OCI-LY1 (cell line): ENCODE results near the gene GALNTL6.

Source experiments
- H2AFZ ChIP-seq: fragments of 200-600 bp; sonication (generic), shearing (Covaris generic); 2 replicates; pipeline ENCODE4 v1.6.0; 2014; ENCODE audit warnings: antibody characterized with exemption, mild to moderate bottlenecking, low read length
- H3F3A ChIP-seq: fragments of 200-600 bp; sonication (generic), shearing (Covaris generic); 2 replicates; pipeline ENCODE4 v1.6.0; 2014; ENCODE audit warnings: mild to moderate bottlenecking, antibody characterized with exemption, low read length, moderate library complexity; ENCODE audit not compliant: insufficient read depth
- H3K27ac ChIP-seq: fragments of 200-600 bp; sonication (generic); 2 replicates; pipeline ENCODE4 v1.5.1; 2014; ENCODE audit warnings: low read length, mixed run types, mild to moderate bottlenecking, low read depth; ENCODE audit not compliant: poor library complexity, severe bottlenecking
- H3K27me3 ChIP-seq: fragments of 200-600 bp; sonication (generic); 2 replicates; pipeline ENCODE4 v1.6.0; 2014; ENCODE audit warnings: antibody characterized with exemption, mild to moderate bottlenecking, low read length, moderate library complexity; ENCODE audit not compliant: insufficient read depth
- H3K36me3 ChIP-seq: fragments of 200-600 bp; sonication (generic); 2 replicates; pipeline ENCODE4 v1.6.1; 2014; ENCODE audit warnings: mild to moderate bottlenecking, antibody characterized with exemption, low read length, moderate library complexity, mixed read lengths; ENCODE audit not compliant: insufficient read depth
- H3K4me1 ChIP-seq: fragments of 200-600 bp; sonication (generic); 2 replicates; pipeline ENCODE4 v1.5.1; 2014; ENCODE audit warnings: mild to moderate bottlenecking, low read length, moderate library complexity; ENCODE audit not compliant: insufficient read depth, severe bottlenecking
- H3K4me2 ChIP-seq: fragments of 200-600 bp; sonication (generic), shearing (Covaris generic); 2 replicates; pipeline ENCODE4 v1.6.1; 2014; ENCODE audit warnings: low read length
- H3K4me3 ChIP-seq: fragments of 200-600 bp; sonication (generic); 2 replicates; pipeline ENCODE4 v1.5.1; 2014; ENCODE audit warnings: low read length, low read depth, mild to moderate bottlenecking, mixed read lengths; ENCODE audit not compliant: poor library complexity, severe bottlenecking
- H3K79me2 ChIP-seq: fragments of 200-600 bp; shearing (Covaris generic); 2 replicates; pipeline ENCODE4 v1.6.1; 2016; ENCODE audit warnings: mixed run types, low read length, mixed read lengths; ENCODE audit not compliant: insufficient read depth
- H3K9ac ChIP-seq: fragments of 200-600 bp; sonication (generic), shearing (Covaris generic); 2 replicates; pipeline ENCODE4 v1.6.1; 2014; ENCODE audit warnings: mild to moderate bottlenecking, low read length, mixed read lengths
- H3K9me2 ChIP-seq: fragments of 200-600 bp; sonication (generic), shearing (Covaris generic); 2 replicates; pipeline ENCODE4 v1.6.1; 2014; ENCODE audit warnings: low read depth, mild to moderate bottlenecking, low read length, mixed read lengths
- H3K9me3 ChIP-seq: fragments of 200-600 bp; shearing (Covaris generic); 2 replicates; pipeline ENCODE4 v1.6.1; 2014; ENCODE audit warnings: low read length, mixed read lengths
- H4K20me1 ChIP-seq: fragments of 200-600 bp; sonication (generic), shearing (Covaris generic); 2 replicates; pipeline ENCODE4 v1.6.0; 2016; ENCODE audit warnings: mild to moderate bottlenecking, low read length; ENCODE audit not compliant: insufficient read depth
- EZH2 ChIP-seq: fragments of 200-600 bp; sonication (generic), shearing (Covaris generic); IDR thresholded peaks from 2 replicates; pipeline ENCODE4 v1.8.0; 2017; ENCODE audit warnings: borderline replicate concordance, mixed run types, mild to moderate bottlenecking, antibody characterized with exemption, low read length, moderate library complexity, mixed read lengths
- TF ChIP-seq, protein P1 (sequence below): fragments of 200-600 bp; sonication (generic), shearing (Covaris generic); IDR thresholded peaks from 2 replicates; pipeline ENCODE4 v1.5.1; 2017; ENCODE audit warnings: mild to moderate bottlenecking, antibody characterized with exemption, low read length, moderate library complexity, mixed read lengths

Gene GALNTL6

DNA sequence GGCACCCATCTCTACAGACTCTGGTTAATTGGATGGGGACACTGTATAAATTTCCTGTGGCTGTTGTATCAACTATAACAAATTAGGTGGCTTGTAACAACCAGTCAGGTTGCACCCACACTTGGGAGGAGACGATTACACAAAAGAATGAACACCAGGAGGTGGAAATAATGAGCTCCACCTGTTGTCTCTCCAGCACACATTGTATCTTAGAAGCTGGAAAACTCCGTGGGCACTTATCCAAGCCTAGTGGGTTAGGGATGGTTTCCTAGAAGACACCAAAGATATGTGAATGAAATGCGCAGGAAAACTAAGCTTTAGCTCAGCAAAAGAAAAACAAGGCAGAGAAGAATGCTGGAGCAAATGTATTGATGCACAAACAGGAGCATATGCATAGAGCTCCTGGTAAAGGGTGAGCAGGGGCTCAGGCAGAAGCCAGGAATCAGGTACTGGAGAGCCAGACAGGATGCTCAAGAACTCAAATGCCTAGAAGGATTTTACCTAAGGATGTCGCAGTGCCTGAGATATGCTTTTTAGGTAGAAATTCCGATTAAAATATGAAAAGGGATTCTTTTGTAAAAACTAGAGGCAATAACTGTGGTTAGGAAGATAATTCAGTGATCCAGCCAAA is 111.7 kb downstream of the GALNTL6 start:
- Histone ChIP-seq H4K20me1 (no peaks in the 10 kb centered on the region), H3K4me3 (no peak overlapping the region), H3K9me2 (no peaks in the 10 kb centered on the region), H3K27me3 (no peaks in the 10 kb centered on the region), H2AFZ (no peak overlapping the region), H3K79me2 (no peaks in the 10 kb centered on the region), H3K27ac (no peak overlapping the region), H3K36me3 (no peaks in the 10 kb centered on the region), H3K9me3 (no peaks in the 10 kb centered on the region), H3F3A (no peaks in the 10 kb centered on the region), H3K4me2 (no peak overlapping the region), H3K4me1 (no peaks in the 10 kb centered on the region), H3K9ac (no peak overlapping the region)
- no peak for TF ChIP-seq EZH2
- TF ChIP-seq, protein P1, sequence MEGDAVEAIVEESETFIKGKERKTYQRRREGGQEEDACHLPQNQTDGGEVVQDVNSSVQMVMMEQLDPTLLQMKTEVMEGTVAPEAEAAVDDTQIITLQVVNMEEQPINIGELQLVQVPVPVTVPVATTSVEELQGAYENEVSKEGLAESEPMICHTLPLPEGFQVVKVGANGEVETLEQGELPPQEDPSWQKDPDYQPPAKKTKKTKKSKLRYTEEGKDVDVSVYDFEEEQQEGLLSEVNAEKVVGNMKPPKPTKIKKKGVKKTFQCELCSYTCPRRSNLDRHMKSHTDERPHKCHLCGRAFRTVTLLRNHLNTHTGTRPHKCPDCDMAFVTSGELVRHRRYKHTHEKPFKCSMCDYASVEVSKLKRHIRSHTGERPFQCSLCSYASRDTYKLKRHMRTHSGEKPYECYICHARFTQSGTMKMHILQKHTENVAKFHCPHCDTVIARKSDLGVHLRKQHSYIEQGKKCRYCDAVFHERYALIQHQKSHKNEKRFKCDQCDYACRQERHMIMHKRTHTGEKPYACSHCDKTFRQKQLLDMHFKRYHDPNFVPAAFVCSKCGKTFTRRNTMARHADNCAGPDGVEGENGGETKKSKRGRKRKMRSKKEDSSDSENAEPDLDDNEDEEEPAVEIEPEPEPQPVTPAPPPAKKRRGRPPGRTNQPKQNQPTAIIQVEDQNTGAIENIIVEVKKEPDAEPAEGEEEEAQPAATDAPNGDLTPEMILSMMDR = no peak

DNA sequence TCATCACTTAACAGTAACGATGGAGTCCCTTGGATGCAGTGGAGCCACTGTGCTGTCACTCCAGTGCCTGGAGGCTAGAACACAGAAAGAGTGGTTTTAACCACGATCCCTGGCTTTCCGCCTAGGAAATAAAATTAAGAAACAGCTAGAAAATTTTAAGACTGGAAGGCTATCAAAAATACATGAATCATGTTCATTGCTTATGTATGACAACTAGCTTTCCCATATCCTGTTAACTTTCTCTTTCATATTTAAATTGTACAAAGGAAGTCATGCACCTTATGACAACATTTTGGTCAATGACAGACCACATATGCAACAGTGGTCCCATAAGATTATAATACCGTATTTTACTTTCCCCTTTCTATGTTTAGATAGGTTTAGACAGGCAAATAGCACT is 115.1 kb downstream of the GALNTL6 start:
- Histone ChIP-seq H2AFZ (no peak overlapping the region), H3K36me3 (no peaks in the 10 kb centered on the region), H3K27me3 (no peaks in the 10 kb centered on the region), H3K4me1 (no peaks in the 10 kb centered on the region), H3K9ac (no peak overlapping the region), H3K4me2 (no peak overlapping the region), H3K79me2 (no peaks in the 10 kb centered on the region), H3K4me3 (no peak overlapping the region), H4K20me1 (no peaks in the 10 kb centered on the region), H3K9me2 (no peaks in the 10 kb centered on the region), H3K27ac (no peak overlapping the region), H3F3A (no peaks in the 10 kb centered on the region), H3K9me3 (no peaks in the 10 kb centered on the region)
- TF ChIP-seq, protein P1 = no peak
- no peak for TF ChIP-seq EZH2

DNA sequence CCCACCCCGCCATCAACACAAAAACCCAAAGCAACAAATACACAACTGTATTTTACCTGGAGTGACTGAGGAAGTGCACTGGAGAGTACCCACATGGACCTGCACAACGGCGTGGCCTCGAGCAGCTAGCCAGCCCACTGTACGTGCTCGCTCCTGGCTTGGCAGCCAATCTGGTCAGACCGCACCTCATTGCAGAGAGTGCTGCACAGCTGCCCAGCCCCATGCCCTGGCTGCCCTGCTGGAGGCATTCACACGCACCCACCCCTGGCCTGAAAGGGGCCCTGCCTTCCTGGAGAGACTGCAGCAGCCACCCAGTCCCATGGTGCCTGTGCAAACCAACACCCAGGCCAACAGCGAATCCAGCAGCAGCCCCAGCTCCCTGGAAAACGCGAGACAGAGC is 116.3 kb downstream of the GALNTL6 start:
- Histone ChIP-seq H3K4me2 (no peak overlapping the region), H3K9me2 (no peaks in the 10 kb centered on the region), H3K36me3 (no peaks in the 10 kb centered on the region), H3K27me3 (no peaks in the 10 kb centered on the region), H3F3A (no peaks in the 10 kb centered on the region), H4K20me1 (no peaks in the 10 kb centered on the region), H3K9ac (no peak overlapping the region), H3K4me1 (no peaks in the 10 kb centered on the region), H3K27ac (no peak overlapping the region), H3K9me3 (no peaks in the 10 kb centered on the region), H3K4me3 (no peak overlapping the region), H2AFZ (no peak overlapping the region), H3K79me2 (no peaks in the 10 kb centered on the region)
- TF ChIP-seq, protein P1 = no peak
- no peak for TF ChIP-seq EZH2
